Prostate gland (tissue), 2 donors: ENCODE data around the gene CLIC3. TPM values are rescaled to one million over a fixed set of nuclear protein-coding genes. Genes with fewer than 3 reads are reported as not detected.

Source experiments
- DNase-seq: peaks from one replicate; pipeline ENCODE4 v3.0.0-alpha.2; 2019; ENCODE audit warnings: low spot score
- H3K27ac ChIP-seq, 2 donors: fragments of 200-600 bp; sonication (generic); 2 replicates each; pipeline ENCODE4 v1.5.1; 2017 to 2019
- H3K27me3 ChIP-seq: fragments of 200-600 bp; sonication (generic); replicated peaks from 2 replicates; pipeline ENCODE4 v1.5.1; 2019; ENCODE audit not compliant: insufficient read depth
- H3K36me3 ChIP-seq, 2 donors: fragments of 200-600 bp; sonication (generic); 1 replicate in 1 of 2; 2 replicates in 1 of 2; pipeline versions ENCODE4 v1.5.1 to v1.8.1; 2017 to 2019
- H3K4me1 ChIP-seq: fragments of 200-600 bp; sonication (generic); replicated peaks from 2 replicates; pipeline ENCODE4 v1.5.1; 2019
- H3K4me3 ChIP-seq, 2 donors: fragments of 200-600 bp; sonication (generic); 2 replicates each; pipeline ENCODE4 v1.5.1; 2017 to 2019
- H3K9me3 ChIP-seq: fragments of 200-600 bp; sonication (generic); 2 replicates; pipeline ENCODE4 v1.5.1; 2017
- POLR2A ChIP-seq: fragments of 450-650 bp; IDR thresholded peaks from one replicate; pipeline ENCODE4 v1.6.1; 2016; ENCODE audit warnings: antibody characterized with exemption, mild to moderate bottlenecking
- POLR2AphosphoS5 ChIP-seq: sonication (generic); formaldehyde crosslinking; IDR thresholded peaks from one replicate; pipeline ENCODE4 v1.6.1; 2017; ENCODE audit warnings: antibody characterized with exemption
- WGBS: methylation state at CpG from one replicate; pipeline ENCODE4 v1.1.5; 2018; 5-methylcytosine and 5-hydroxymethylcytosine counted together
- intact Hi-C: fragments of 100-400 bp; cut with DNase I; formaldehyde crosslinking; loops from one replicate; pipeline ENCODE4 v1.14.2; 2022
- total RNA-seq, 2 donors: library from RNA; depleted of rRNA; stranded (reverse); fragments of >200 nt; gene quantifications; one replicate each; pipeline ENCODE4 v1.1.0, GENCODE V29; 2016
- TF ChIP-seq, protein P1 (sequence below), 4 experiments: fragments of 200-600 bp in 2 of 4; fragments of 450-650 bp in 2 of 4; sonication (generic) in 2 of 4; IDR thresholded peaks; 1 replicate in 3 of 4; 2 replicates in 1 of 4; pipeline ENCODE4 v1.5.1; 2016 to 2019; ENCODE audit warnings: antibody characterized with exemption in 4 of 4, mild to moderate bottlenecking in 2 of 4, moderate library complexity in 2 of 4

CLIC3 gene
- total RNA-seq, 2 donors from 2014 or later, result 4.2 to 6.7 TPM

- no peak overlapping the region for H3K4me3 ChIP-seq
- H3K9me3 ChIP-seq, result no peaks in the 10 kb centered on the region
- no peaks in the 10 kb centered on the region for H3K27me3 ChIP-seq
- 54% methylated on average over 13 of the region's 14 CpGs for WGBS
- no peak overlapping the region for H3K27ac ChIP-seq
- no peaks in the 10 kb centered on the region for H3K4me1 ChIP-seq
- intact Hi-C loops, result no loop called here
- no peak for DNase-seq
- TF ChIP-seq POLR2A (no peak), POLR2AphosphoS5 (no peak)
- TF ChIP-seq, protein P1, sequence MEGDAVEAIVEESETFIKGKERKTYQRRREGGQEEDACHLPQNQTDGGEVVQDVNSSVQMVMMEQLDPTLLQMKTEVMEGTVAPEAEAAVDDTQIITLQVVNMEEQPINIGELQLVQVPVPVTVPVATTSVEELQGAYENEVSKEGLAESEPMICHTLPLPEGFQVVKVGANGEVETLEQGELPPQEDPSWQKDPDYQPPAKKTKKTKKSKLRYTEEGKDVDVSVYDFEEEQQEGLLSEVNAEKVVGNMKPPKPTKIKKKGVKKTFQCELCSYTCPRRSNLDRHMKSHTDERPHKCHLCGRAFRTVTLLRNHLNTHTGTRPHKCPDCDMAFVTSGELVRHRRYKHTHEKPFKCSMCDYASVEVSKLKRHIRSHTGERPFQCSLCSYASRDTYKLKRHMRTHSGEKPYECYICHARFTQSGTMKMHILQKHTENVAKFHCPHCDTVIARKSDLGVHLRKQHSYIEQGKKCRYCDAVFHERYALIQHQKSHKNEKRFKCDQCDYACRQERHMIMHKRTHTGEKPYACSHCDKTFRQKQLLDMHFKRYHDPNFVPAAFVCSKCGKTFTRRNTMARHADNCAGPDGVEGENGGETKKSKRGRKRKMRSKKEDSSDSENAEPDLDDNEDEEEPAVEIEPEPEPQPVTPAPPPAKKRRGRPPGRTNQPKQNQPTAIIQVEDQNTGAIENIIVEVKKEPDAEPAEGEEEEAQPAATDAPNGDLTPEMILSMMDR (IDR thresholded peaks at IDR 0.05), result no peak
- no peaks in the 10 kb centered on the region for H3K36me3 ChIP-seq
Measured at GRCh38 chr9:136975644-136976043, 20.7 kb downstream of the CLIC3 start.

DNA sequence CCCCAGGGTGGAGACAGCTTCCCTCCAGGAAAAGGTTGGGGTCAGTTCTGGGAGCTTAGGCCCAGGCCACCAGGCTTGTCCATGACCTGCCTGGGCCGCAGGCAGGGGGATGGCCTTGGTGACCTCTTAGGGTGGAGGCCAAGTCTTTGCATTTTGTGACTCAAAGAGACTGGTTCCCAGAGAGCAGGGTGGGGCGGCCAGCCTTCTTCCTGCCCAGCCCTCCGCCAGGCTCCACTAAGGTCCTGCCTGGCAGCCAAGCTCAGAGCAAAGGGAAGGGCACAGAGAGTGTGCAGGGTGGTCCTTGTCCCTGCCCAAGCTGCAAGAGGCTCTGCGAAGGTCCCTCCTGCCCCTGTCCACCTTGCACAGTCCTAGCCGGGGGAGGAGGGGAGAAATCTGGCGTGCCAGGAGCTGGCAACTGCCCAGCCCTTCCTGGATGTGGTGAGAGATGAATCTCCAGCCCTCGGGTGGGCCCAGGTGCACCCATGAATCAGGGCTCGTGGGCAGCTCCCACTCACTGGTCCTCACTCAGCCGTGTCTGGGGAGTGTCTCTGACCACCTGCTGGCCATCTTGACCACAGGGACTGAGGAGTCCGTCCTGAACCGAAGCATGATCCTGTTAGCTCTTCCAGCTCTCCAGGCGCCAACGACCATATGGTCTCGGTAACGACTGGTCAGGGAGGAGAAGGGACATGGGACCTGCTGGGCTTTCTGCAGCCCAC is 21.4 kb downstream of the CLIC3 start:
- no peak overlapping the region for H3K27ac ChIP-seq
- H3K4me3 ChIP-seq, result no peak overlapping the region
- no peak for TF ChIP-seq POLR2AphosphoS5
- TF ChIP-seq POLR2A, result no peak
- TF ChIP-seq, protein P1 (IDR thresholded peaks at IDR 0.05), result no peak
- H3K27me3 ChIP-seq, result no peaks in the 10 kb centered on the region
- intact Hi-C loops, result no loop called here
- H3K36me3 ChIP-seq, result no peaks in the 10 kb centered on the region
- DNase-seq, result no peak
- H3K9me3 ChIP-seq, result no peaks in the 10 kb centered on the region
- WGBS, result 83% methylated on average over 14 of the region's 15 CpGs
- H3K4me1 ChIP-seq, result no peaks in the 10 kb centered on the region

DNA sequence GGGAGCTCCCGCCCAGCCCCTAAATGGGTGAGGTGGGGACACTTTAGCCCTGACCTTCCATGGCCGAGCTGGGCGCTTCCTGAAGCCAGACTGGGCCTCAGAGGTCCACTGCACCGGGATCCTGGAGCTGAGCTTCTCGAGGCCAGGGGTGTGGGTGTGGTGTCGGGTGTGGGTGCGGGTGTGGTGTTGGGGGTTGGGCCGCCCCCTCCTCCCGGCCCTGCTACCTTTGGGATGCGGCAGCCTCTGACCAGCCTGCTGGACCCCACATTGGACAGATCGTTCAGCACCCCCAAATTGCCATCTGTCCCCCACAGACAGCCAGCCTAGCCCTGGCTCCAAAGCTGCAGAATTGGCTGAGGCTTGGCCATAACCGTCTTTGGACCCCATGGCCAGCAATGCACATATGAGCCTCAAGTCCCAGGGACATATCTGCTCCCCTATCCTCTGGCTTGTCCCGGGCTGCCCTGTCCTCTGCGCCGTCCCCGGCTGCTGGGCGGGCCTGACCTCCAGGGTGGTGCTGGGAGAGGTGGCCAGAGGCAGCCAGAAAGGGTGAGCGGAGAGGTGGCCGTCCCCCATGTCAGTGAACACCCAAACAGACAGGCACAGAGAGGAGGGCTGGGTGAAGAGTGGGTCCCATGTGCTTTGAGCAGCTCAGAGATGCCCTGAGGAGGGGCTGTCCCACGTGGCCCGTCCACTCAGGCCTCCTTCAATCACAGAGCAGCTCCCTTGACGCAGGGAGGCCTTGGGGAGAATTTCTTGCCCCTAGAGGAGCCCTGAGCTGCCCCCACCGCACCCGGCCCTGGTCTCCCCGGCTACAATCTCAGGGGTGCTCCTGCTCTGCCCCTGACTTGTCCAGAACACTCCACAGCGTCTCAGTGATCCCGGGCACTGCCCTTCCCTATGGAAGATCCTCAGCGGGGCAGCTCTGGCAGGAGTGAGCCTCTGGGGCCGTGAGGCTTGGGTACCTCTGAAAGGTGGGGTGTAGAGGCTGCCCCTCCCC is 22.4 kb downstream of the CLIC3 start:
- 91% methylated on average over 28 of the region's 29 CpGs for WGBS
- no peak for TF ChIP-seq POLR2AphosphoS5
- TF ChIP-seq, protein P1 (IDR thresholded peaks at IDR 0.05), result no peak
- no peak for TF ChIP-seq POLR2A
- H3K36me3 ChIP-seq, result no peaks in the 10 kb centered on the region
- DNase-seq, result no peak
- H3K4me3 ChIP-seq, result no peak overlapping the region
- no peaks in the 10 kb centered on the region for H3K27me3 ChIP-seq
- intact Hi-C loops, result no loop called here
- H3K9me3 ChIP-seq, result no peaks in the 10 kb centered on the region
- no peaks in the 10 kb centered on the region for H3K4me1 ChIP-seq
- H3K27ac ChIP-seq, result no peak overlapping the region

GRCh38 chr9:136972743-136973142 is 23.6 kb downstream of the CLIC3 start:
- Histone ChIP-seq H3K4me1 (no peaks in the 10 kb centered on the region), H3K27ac (no peak overlapping the region), H3K9me3 (no peaks in the 10 kb centered on the region), H3K4me3 (no peak overlapping the region), H3K27me3 (no peaks in the 10 kb centered on the region), H3K36me3 (no peaks in the 10 kb centered on the region)
- WGBS, result 50% methylated on average over 13 of the region's 13 CpGs
- TF ChIP-seq POLR2A (no peak), POLR2AphosphoS5 (no peak)
- TF ChIP-seq, protein P1 (IDR thresholded peaks at IDR 0.05), result no peak
- no peak for DNase-seq
- intact Hi-C loops, result no loop called here
